NB4 (cell line): ENCODE measurements around the gene AFG1L.
"Not testable (repeated sequence)": the region's sequence is repeated elsewhere in the genome, so short reads cannot be mapped to it uniquely, and the experiment has no call there.

Experiments used
- DNase-seq: peaks from one replicate; pipeline ENCODE4 v3.0.0; 2010; ENCODE audit warnings: low read depth
- H3K4me3 ChIP-seq: one replicate; pipeline ENCODE4 v1.5.1; 2011; ENCODE audit warnings: mild to moderate bottlenecking, low read depth, low read length, moderate library complexity
- CTCF ChIP-seq: IDR thresholded peaks from one replicate; pipeline ENCODE4 v1.5.1; 2012; ENCODE audit warnings: low read depth, low read length
- MAX ChIP-seq: IDR thresholded peaks from 2 replicates; pipeline ENCODE4 v1.6.1; 2011; ENCODE audit warnings: low read depth, low read length
- MYC ChIP-seq: IDR thresholded peaks from 2 replicates; pipeline ENCODE4 v1.6.1; 2011; ENCODE audit warnings: low read depth, low read length
- POLR2A ChIP-seq: IDR thresholded peaks from 2 replicates; pipeline ENCODE4 v1.6.1; 2011; ENCODE audit warnings: mild to moderate bottlenecking; ENCODE audit not compliant: insufficient read length; ENCODE audit errors: extremely low read depth

The AFG1L gene

GRCh38 chr6:108321253-108321747 is 26.4 kb downstream of the AFG1L start:
- H3K4me3 ChIP-seq: no peak overlapping the region
- DNase-seq: no peak
- no peak for TF ChIP-seq CTCF
- no peak for TF ChIP-seq MAX
- no peak for TF ChIP-seq MYC
- TF ChIP-seq POLR2A: no peak

GRCh38 chr6:108322728-108323127 is 27.9 kb downstream of the AFG1L start:
- no peak for DNase-seq
- TF ChIP-seq MAX (no peak), POLR2A (no peak), CTCF (no peak), MYC (no peak)
- H3K4me3 ChIP-seq: no peak overlapping the region

GRCh38 chr6:108323710-108324466 is 29.0 kb downstream of the AFG1L start:
- no peak for DNase-seq
- TF ChIP-seq MAX (no peak), MYC (no peak), CTCF (no peak), POLR2A (no peak)
- H3K4me3 ChIP-seq: no peak overlapping the region

GRCh38 chr6:108330221-108330785 is 35.4 kb downstream of the AFG1L start:
- not testable (repeated sequence) for DNase-seq, H3K4me3 ChIP-seq

GRCh38 chr6:108330806-108331205 is 36.0 kb downstream of the AFG1L start:
- TF ChIP-seq POLR2A: no peak
- no peak for TF ChIP-seq MYC
- TF ChIP-seq CTCF: no peak
- no peak for TF ChIP-seq MAX

GRCh38 chr6:108331982-108332381 is 37.1 kb downstream of the AFG1L start:
- TF ChIP-seq MYC (no peak), POLR2A (no peak), CTCF (no peak), MAX (no peak)
- no peak overlapping the region for H3K4me3 ChIP-seq
- DNase-seq: no peak

More at GRCh38 chr6:108330806-108331205, 36.0 kb downstream of the AFG1L start:
- no peak for DNase-seq
- H3K4me3 ChIP-seq: no peak overlapping the region
